OCI-M2 (cell line): ENCODE data around the gene AGRP.

ENCODE experiments used
- DNase-seq: peaks from one replicate; lab custom pipeline; 2025; ENCODE audit not compliant: unreplicated experiment; lab: John Stamatoyannopoulos, UW

AGRP gene

GRCh38 chr16:67463691-67464090, 19.7 kb downstream of the AGRP start:
- DNase-seq: no peak

GRCh38 chr16:67463059-67463458, 20.3 kb downstream of the AGRP start:
- DNase-seq: no peak

- DNase-seq: no peak
Measured at GRCh38 chr16:67462279-67462655, 21.1 kb downstream of the AGRP start.

- DNase-seq: no peak
Measured at GRCh38 chr16:67461600-67462278, 21.6 kb downstream of the AGRP start.

- DNase-seq: no peak
Measured at GRCh38 chr16:67460961-67461360, 22.4 kb downstream of the AGRP start.

GRCh38 chr16:67460168-67460567, 23.2 kb downstream of the AGRP start:
- DNase-seq: no peak

- DNase-seq: no peak
Measured at GRCh38 chr16:67459861-67460150, 23.5 kb downstream of the AGRP start.

GRCh38 chr16:67459066-67459860, 24.1 kb downstream of the AGRP start:
- no peak for DNase-seq

- DNase-seq: no peak
Measured at GRCh38 chr16:67458121-67458641, 25.2 kb downstream of the AGRP start.

- no peak for DNase-seq
Measured at GRCh38 chr16:67457611-67458010, 25.7 kb downstream of the AGRP start.

GRCh38 chr16:67456391-67457081, 26.8 kb downstream of the AGRP start:
- DNase-seq: no peak

- DNase-seq: no peak
Measured at GRCh38 chr16:67454852-67455251, 28.5 kb downstream of the AGRP start.

- no peak for DNase-seq
Measured at GRCh38 chr16:67454104-67454503, 29.2 kb downstream of the AGRP start.

GRCh38 chr16:67451704-67452435, 31.5 kb downstream of the AGRP start:
- no peak for DNase-seq

- no peak for DNase-seq
Measured at GRCh38 chr16:67451061-67451703, 32.2 kb downstream of the AGRP start.

- DNase-seq: no peak
Measured at GRCh38 chr16:67449739-67450138, 33.6 kb downstream of the AGRP start.

GRCh38 chr16:67449336-67449735, 34.0 kb downstream of the AGRP start:
- no peak for DNase-seq

GRCh38 chr16:67448580-67448979, 34.8 kb downstream of the AGRP start:
- no peak for DNase-seq

GRCh38 chr16:67447508-67448076, 35.8 kb downstream of the AGRP start:
- DNase-seq: no peak

GRCh38 chr16:67446968-67447507, 36.3 kb downstream of the AGRP start:
- no peak for DNase-seq
